Pancreas (tissue), 10 donors: ENCODE measurements around the gene LDLRAD4. TPM values are rescaled to one million over a fixed set of nuclear protein-coding genes. Genes with fewer than 3 reads are reported as not detected.

ENCODE experiments used
- ATAC-seq, 4 donors: fragments of 200-7000 bp; cut with Tn5 transposase; one replicate each; pipeline versions ENCODE4 v1.8.0 to v1.9.1; 2020; ENCODE audit warnings: mild to moderate bottlenecking in 4 of 4, moderate library complexity in 4 of 4
- DNase-seq, 6 donors: peaks; one replicate each; pipeline ENCODE4 v3.0.0-alpha.2; 2020
- FAIRE-seq: peaks from 2 replicates; lab custom pipeline; 2012; peaks lifted over from hg19 to GRCh38; lab: Jason Lieb, UNC
- H3K27ac ChIP-seq, 4 donors: fragments of 200-600 bp; sonication (generic); 1 replicate in 3 of 4; 2 replicates in 1 of 4; pipeline versions ENCODE4 v1.5.0 to v1.8.0; 2020
- H3K27me3 ChIP-seq, 4 donors: fragments of 200-600 bp; one replicate each; pipeline ENCODE4 v1.8.0; 2021
- H3K36me3 ChIP-seq, 3 donors: fragments of 200-600 bp; sonication (generic) in 1 of 3; one replicate each; pipeline versions ENCODE4 v1.5.0 to v1.8.0; 2020 to 2021
- H3K4me1 ChIP-seq, 3 donors: fragments of 200-600 bp; one replicate each; pipeline ENCODE4 v1.8.0; 2021
- H3K4me3 ChIP-seq, 4 donors: fragments of 200-600 bp; sonication (generic) in 2 of 4; one replicate each; pipeline versions ENCODE4 v1.5.0 to v1.8.0; 2020 to 2021
- H3K9me3 ChIP-seq, 4 donors: fragments of 200-600 bp; one replicate each; pipeline ENCODE4 v1.8.0; 2021
- CTCF ChIP-seq, 4 donors: fragments of 200-600 bp; sonication (generic) in 3 of 4; IDR thresholded peaks; one replicate each; pipeline versions ENCODE4 v1.5.0 to v1.8.0; 2021; ENCODE audit warnings: antibody characterized with exemption in 4 of 4
- WGBS, 2 donors: extraction: QIAGEN DNeasy Blood & Tissue Kit; methylation state at CpG; one replicate each; pipeline ENCODE4 v1.1.7; 2013; 5-methylcytosine and 5-hydroxymethylcytosine counted together
- intact Hi-C, 3 donors: fragments of 100-400 bp; cut with DNase I; formaldehyde crosslinking; loops; one replicate each; pipeline versions ENCODE4 v1.11.1 to v1.14.2; 2022
- polyA plus RNA-seq, 2 donors: library from polyadenylated mRNA; stranded (reverse); fragments of 200-250 nt; gene quantifications; one replicate each; pipeline ENCODE4 v1.2.3, GENCODE V29; 2013
- total RNA-seq, 6 donors: library from RNA; stranded (reverse); fragmentation: NEBNext Ultra II Directional in 4 of 6; extraction: Animal tissue kit (Norgen Biotek cat#: 25700) in 4 of 6; gene quantifications; one replicate each; pipeline versions ENCODE4 v1.2.1 to v1.2.4, GENCODE V29; 2021 to 2023
- donor health status: healthy with polysubstance abuse.
- donor health status: DM: no; HTN: no; CAD: no; lungs with moderate emphysema.
- donor health status: DM: no; HTN: no; CAD: no.
- donor health status: control.
- donor health status: control.
- donor health status: Bipolar disorder and iron deficiency.
- donor health status: DM: yes; HTN: yes; CAD: no.
- donor health status: DM: no; HTN: no; CAD: no.
- donor health status: DM: no; HTN: no; CAD: no.
- donor health status: DM: yes; HTN: yes; CAD: no.

LDLRAD4 gene
- total and polyA plus RNA-seq, 8 donors: 2.5 to 21.8 (median 5.7) TPM

DNA sequence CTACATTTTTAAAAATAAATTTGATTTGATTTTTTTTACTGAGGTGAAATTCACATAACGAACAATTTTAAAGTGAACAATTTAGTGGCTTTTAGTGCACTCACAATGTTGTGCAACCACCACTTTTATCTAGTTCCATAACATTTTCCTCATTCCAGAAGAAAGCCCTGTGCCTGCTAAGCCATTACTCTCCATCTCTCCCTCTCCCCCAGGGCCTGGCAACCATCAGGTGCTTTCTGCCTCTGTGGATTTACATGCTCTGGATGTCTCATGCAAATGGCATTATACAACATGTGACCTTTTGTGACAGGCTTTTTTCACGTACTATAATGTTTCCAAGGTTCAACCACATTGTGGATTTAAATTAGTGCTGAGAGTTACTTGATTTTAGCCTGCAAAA is 19.9 kb upstream of the LDLRAD4 start:
- DNase-seq (no peak), FAIRE-seq (no peak), ATAC-seq (no peak)
- H3K36me3 ChIP-seq: no peaks in the 10 kb centered on the region
- H3K27me3 ChIP-seq: no peaks in the 10 kb centered on the region
- no peak overlapping the region for H3K4me3 ChIP-seq
- TF ChIP-seq CTCF (IDR thresholded peaks at IDR 0.05): no peak
- no peaks in the 10 kb centered on the region for H3K9me3 ChIP-seq
- WGBS, 2 donors: 68 to 77% methylated on average over 2 of the region's 2 CpGs
- H3K4me1 ChIP-seq: no peaks in the 10 kb centered on the region
- intact Hi-C loops: no loop called here
- no peak overlapping the region for H3K27ac ChIP-seq

- TF ChIP-seq CTCF (IDR thresholded peaks at IDR 0.05): no peak
- DNase-seq (no peak), ATAC-seq (no peak), FAIRE-seq (no peak)
- Histone ChIP-seq H3K27ac (no peak overlapping the region), H3K9me3 (no peaks in the 10 kb centered on the region), H3K27me3 (no peaks in the 10 kb centered on the region), H3K36me3 (no peaks in the 10 kb centered on the region), H3K4me3 (no peak overlapping the region), H3K4me1 (no peaks in the 10 kb centered on the region)
- 70 to 77% methylated on average over 3 of the region's 3 CpGs for WGBS, 2 donors
- intact Hi-C loops: no loop called here
These were observed 19.4 kb upstream of the LDLRAD4 start for GRCh38 chr18:13199169-13199568.

DNA sequence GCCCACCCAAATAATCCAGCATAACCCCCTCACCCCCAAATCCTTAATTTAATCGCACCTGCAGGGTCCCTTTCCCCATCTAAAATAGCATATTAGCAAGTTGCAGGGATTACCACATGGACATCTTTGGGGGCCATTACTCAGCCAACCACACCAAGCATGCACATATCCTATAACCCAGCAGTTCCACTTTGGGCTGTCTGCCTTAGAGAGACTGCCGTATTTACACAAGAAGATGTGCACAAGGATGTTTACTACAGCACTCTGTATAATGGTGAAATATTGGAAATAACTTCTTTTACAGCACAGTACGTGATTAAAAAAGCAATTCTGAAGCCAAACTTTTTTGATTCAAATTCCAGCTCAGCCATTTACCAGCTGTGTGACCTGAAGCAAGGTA is 17.3 kb upstream of the LDLRAD4 start:
- H3K9me3 ChIP-seq: no peaks in the 10 kb centered on the region
- intact Hi-C loops: no loop called here
- H3K36me3 ChIP-seq: no peaks in the 10 kb centered on the region
- H3K4me3 ChIP-seq: no peak overlapping the region
- FAIRE-seq: no peak
- no peak for ATAC-seq
- DNase-seq: no peak
- no peaks in the 10 kb centered on the region for H3K4me1 ChIP-seq
- WGBS, 2 donors: 68 to 78% methylated on average over 3 of the region's 3 CpGs
- no peak overlapping the region for H3K27ac ChIP-seq
- no peak for TF ChIP-seq CTCF (IDR thresholded peaks at IDR 0.05)
- H3K27me3 ChIP-seq: peaks cover 0 to 4% (median 0%) of the 10 kb centered on the region in 4 donors

DNA sequence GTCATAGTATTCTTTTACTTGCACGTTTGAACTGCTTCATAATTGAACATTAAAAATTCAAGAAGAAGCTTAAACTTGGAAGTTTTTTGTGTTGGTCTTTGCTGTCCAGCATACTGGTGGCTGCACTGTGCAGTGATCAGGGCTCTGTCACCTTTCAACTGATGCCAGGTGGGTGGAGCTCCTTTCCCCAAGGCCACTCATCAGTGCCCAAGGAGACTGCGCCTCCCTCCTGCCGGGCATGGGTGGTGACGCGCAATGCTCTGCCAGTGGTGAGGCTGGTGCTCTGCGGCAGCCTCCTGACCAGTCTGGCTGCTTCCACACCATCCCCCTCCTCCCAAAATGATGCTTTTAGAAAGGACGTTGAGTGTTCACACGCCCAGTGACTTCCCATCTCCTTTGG is 16.0 kb upstream of the LDLRAD4 start:
- DNase-seq: no peak
- no peak for TF ChIP-seq CTCF (IDR thresholded peaks at IDR 0.05)
- Histone ChIP-seq H3K36me3 (no peaks in the 10 kb centered on the region), H3K9me3 (no peaks in the 10 kb centered on the region), H3K4me1 (no peaks in the 10 kb centered on the region), H3K27me3 (peaks cover 0 to 4% (median 0%) of the 10 kb centered on the region in 4 donors), H3K27ac (no peak overlapping the region), H3K4me3 (no peak overlapping the region)
- intact Hi-C loops: no loop called here
- WGBS, 2 donors: 51 to 58% methylated on average over 8 of the region's 8 CpGs
- FAIRE-seq: no peak
- ATAC-seq: peak in 1 of 4 donors; percentile 58

DNA sequence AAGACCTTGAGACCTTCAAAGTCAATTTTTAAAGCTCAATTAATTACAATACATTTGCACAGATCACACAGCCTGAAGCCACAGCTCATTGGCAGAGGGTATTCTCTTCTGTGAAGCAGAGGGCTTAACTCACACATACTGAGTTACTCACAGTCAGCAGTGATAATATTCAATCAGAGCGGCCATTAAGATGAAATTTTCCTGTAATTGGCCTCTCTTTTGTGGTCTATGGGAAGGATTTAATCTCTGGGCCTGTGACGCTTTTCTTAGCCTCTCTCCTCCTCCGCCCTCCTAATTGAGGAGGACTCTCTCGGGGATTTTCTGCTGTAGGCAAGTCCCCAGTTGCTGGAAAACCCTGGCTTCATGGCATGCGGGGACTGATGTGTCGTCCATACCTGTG is 12.3 kb upstream of the LDLRAD4 start:
- DNase-seq (no peak), ATAC-seq (no peak), FAIRE-seq (no peak)
- no peaks in the 10 kb centered on the region for H3K9me3 ChIP-seq
- intact Hi-C loops: no loop called here
- no peak for TF ChIP-seq CTCF (IDR thresholded peaks at IDR 0.05)
- no peak overlapping the region for H3K4me3 ChIP-seq
- no peaks in the 10 kb centered on the region for H3K4me1 ChIP-seq
- peaks cover 0 to 4% (median 0%) of the 10 kb centered on the region in 4 donors for H3K27me3 ChIP-seq
- 75 to 83% methylated on average over 6 of the region's 6 CpGs for WGBS, 2 donors
- no peaks in the 10 kb centered on the region for H3K36me3 ChIP-seq
- H3K27ac ChIP-seq: no peak overlapping the region
